Testis (tissue), 3 donors: ENCODE measurements around the gene EPHA5. TPM values are rescaled to one million over a fixed set of nuclear protein-coding genes. Genes with fewer than 3 reads are reported as not detected.
"Not testable (repeated sequence)": the region's sequence is repeated elsewhere in the genome, so short reads cannot be mapped to it uniquely, and the experiment has no call there.

Experiments used
- DNase-seq: peaks from one replicate; pipeline ENCODE4 v3.0.0-alpha.2; 2019
- H3K27ac ChIP-seq, 2 donors: fragments of 200-600 bp; sonication (generic); one replicate each; pipeline ENCODE4 v1.5.1; 2019
- H3K27me3 ChIP-seq: fragments of 200-600 bp; sonication (generic); one replicate; pipeline ENCODE4 v1.5.1; 2019
- H3K36me3 ChIP-seq: fragments of 200-600 bp; sonication (generic); one replicate; pipeline ENCODE4 v1.5.1; 2017; ENCODE audit warnings: low read depth; ENCODE audit errors: missing control alignments
- H3K4me1 ChIP-seq: fragments of 200-600 bp; sonication (generic); one replicate; pipeline ENCODE4 v1.5.1; 2019
- H3K4me3 ChIP-seq, 2 donors: fragments of 200-600 bp; sonication (generic); one replicate each; pipeline ENCODE4 v1.5.1; 2017 to 2019
- H3K9me3 ChIP-seq: fragments of 200-600 bp; sonication (generic); one replicate; pipeline ENCODE4 v1.5.1; 2017
- CTCF ChIP-seq, 3 experiments: fragments of 450-650 bp in 2 of 3; fragments of 200-600 bp in 1 of 3; sonication (generic) in 1 of 3; IDR thresholded peaks; one replicate each; pipeline ENCODE4 v1.5.1; 2016 to 2019; ENCODE audit warnings: antibody characterized with exemption in 3 of 3, mild to moderate bottlenecking in 2 of 3, moderate library complexity in 1 of 3
- POLR2A ChIP-seq: fragments of 450-650 bp; IDR thresholded peaks from one replicate; pipeline ENCODE4 v1.6.1; 2017; ENCODE audit warnings: antibody characterized with exemption, mild to moderate bottlenecking, moderate library complexity
- WGBS, 2 donors: methylation state at CpG; one replicate each; pipeline ENCODE4 v1.1.5; 2018; 5-methylcytosine and 5-hydroxymethylcytosine counted together
- intact Hi-C: fragments of 100-400 bp; cut with DNase I; formaldehyde crosslinking; loops from one replicate; pipeline ENCODE4 v1.15.1; 2023; ENCODE audit warnings: low total_unique reads
- polyA plus RNA-seq: library from polyadenylated mRNA; stranded (reverse); fragments of 350-450 nt; fragmentation: Illumina TruSeq; extraction: RNeasy Lipid Tissue Mini Kit (QIAGEN cat#74804); gene quantifications from one replicate; pipeline ENCODE4 v1.2.3, GENCODE V29; 2014; ENCODE audit warnings: low read depth, low replicate concordance; ENCODE audit not compliant: insufficient read depth
- total RNA-seq, 2 donors: library from RNA; depleted of rRNA; stranded (reverse); fragments of >200 nt; gene quantifications; one replicate each; pipeline ENCODE4 v1.2.3, GENCODE V29; 2016

EPHA5 gene
- total and polyA plus RNA-seq, 3 donors from 2014 or later = 1.0 to 3.1 (median 1.4) TPM

GRCh38 chr4:65311120-65311519, 359.2 kb downstream of the EPHA5 start:
- Histone ChIP-seq H3K4me3 (no peak overlapping the region), H3K27ac (no peak overlapping the region), H3K36me3 (no peaks in the 10 kb centered on the region), H3K9me3 (no peaks in the 10 kb centered on the region), H3K4me1 (no peaks in the 10 kb centered on the region), H3K27me3 (no peaks in the 10 kb centered on the region)
- no peak for DNase-seq
- intact Hi-C loops = no loop called here
- TF ChIP-seq POLR2A (no peak), CTCF (IDR thresholded peaks at IDR 0.05) (no peak)
- 90% methylated on average over 3 of the region's 3 CpGs for WGBS, 2 donors

GRCh38 chr4:65310586-65310985, 359.7 kb downstream of the EPHA5 start:
- no peaks in the 10 kb centered on the region for H3K36me3 ChIP-seq
- TF ChIP-seq CTCF (IDR thresholded peaks at IDR 0.05) (no peak), POLR2A (no peak)
- H3K27ac ChIP-seq = no peak overlapping the region
- no peak for DNase-seq
- H3K9me3 ChIP-seq = no peaks in the 10 kb centered on the region
- no peak overlapping the region for H3K4me3 ChIP-seq
- 83 to 89% methylated on average over 1 of the region's 1 CpG for WGBS, 2 donors
- H3K27me3 ChIP-seq = no peaks in the 10 kb centered on the region
- intact Hi-C loops = no loop called here
- no peaks in the 10 kb centered on the region for H3K4me1 ChIP-seq

- H3K4me1 ChIP-seq, DNase-seq, H3K36me3 ChIP-seq, H3K9me3 ChIP-seq, H3K4me3 ChIP-seq, intact Hi-C loops, H3K27ac ChIP-seq, H3K27me3 ChIP-seq: not testable (repeated sequence)
- WGBS, 2 donors = 93 to 97% methylated on average over 8 of the region's 8 CpGs
These were observed 361.7 kb downstream of the EPHA5 start for GRCh38 chr4:65308626-65309025.

GRCh38 chr4:65302145-65302544, 368.1 kb downstream of the EPHA5 start:
- intact Hi-C loops = no loop called here

GRCh38 chr4:65296246-65296645, 374.0 kb downstream of the EPHA5 start:
- 82 to 85% methylated on average over 4 of the region's 4 CpGs for WGBS, 2 donors
- H3K9me3 ChIP-seq = no peaks in the 10 kb centered on the region
- DNase-seq = no peak
- H3K4me1 ChIP-seq = no peaks in the 10 kb centered on the region
- intact Hi-C loops = no loop called here
- H3K27ac ChIP-seq = no peak overlapping the region
- TF ChIP-seq CTCF (IDR thresholded peaks at IDR 0.05) (no peak), POLR2A (no peak)
- H3K27me3 ChIP-seq = no peaks in the 10 kb centered on the region
- no peaks in the 10 kb centered on the region for H3K36me3 ChIP-seq
- H3K4me3 ChIP-seq = no peak overlapping the region

More at GRCh38 chr4:65302145-65302544, 368.1 kb downstream of the EPHA5 start:
- TF ChIP-seq POLR2A = no peak
- TF ChIP-seq CTCF (IDR thresholded peaks at IDR 0.05) = no peak
- Histone ChIP-seq H3K4me3 (no peak overlapping the region), H3K27ac (no peak overlapping the region), H3K4me1 (no peaks in the 10 kb centered on the region), H3K36me3 (no peaks in the 10 kb centered on the region), H3K27me3 (no peaks in the 10 kb centered on the region), H3K9me3 (no peaks in the 10 kb centered on the region)
- no peak for DNase-seq
- 13 to 24% methylated on average over 1 of the region's 1 CpG for WGBS, 2 donors
